ENCODE data around the gene KPNB1.

Gene KPNB1

DNA sequence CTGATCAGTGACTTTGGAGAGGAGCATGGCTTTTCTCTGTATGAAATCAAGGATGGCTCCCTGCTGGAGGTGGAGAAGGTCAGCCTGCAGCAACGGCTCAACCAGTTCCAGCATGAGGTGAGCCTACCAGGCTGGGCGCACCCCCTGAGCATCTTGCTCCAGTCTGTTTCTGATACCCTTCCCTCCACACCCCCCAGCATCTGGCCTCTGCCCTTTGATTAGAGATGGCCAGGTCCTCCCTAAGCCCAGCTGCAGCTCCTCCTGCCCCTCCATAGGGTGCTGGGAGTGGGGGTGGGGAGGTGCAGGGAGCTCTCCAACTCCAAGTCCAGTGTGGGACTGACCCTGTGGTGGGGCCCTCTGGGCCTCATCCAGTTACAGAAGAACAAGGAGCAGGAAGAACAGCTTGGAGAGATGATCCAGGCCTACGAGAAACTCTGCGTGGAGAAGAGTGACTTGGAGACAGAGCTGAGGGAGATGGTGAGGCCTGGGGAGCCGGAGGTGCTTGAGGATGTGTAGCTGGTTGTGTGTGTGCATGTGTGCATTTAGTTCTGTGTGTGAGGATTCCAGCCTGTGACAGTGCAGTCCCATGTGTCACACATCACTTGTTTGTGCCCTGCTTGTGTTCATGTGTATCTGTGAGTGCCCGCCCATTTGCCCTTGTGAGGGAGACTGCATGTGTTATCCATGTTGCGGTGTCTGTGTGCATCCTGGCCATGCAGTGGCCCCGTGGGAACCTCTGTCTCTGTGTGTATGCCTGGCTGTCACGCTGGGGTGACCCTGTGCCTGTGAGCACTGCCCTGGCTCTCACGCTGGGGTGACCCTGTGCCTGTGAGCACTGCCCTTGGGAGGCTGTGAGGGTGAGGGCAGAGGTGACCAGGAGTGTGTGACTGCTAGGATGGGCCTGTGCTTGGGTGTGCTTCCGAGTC is 47.3 kb downstream of the KPNB1 start:
- DNase-seq (ENCODE audit: low read depth in 2 of 2): no peak

DNA sequence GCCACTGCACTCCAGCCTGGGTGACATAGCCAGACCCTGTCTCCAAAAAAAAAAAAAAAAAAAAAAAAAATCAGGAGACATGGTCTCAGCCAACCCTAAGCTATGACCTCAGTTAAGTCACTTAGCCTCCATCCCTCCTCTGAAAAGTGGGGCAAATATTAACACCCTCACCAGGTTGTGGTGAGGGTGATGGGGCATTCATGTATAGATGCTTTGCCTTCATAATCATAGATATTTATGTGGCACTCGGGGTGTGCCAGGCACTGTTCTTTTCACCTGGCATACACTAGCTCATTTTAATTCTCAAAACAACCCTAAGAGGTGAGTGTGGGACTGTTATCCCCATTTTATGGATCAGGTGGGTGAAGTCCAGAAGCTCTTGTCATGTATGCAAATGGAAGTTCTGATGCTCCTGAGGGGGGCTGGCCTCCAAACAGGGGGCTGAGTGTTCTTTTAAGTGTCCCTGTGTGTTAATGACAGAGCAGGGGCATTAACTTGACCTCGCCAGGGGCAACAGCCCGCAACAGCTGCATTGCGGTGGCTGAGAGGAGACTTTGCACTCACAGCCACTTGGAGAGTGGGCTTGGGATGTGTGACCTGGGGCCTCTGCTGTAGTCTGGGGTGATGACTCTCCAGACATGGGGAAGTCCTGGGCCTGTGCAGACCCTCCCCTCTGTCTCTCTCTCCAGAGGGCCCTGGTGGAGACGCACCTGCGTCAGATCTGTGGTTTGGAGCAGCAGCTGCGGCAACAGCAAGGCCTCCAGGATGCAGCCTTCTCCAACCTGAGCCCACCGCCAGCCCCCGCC is 48.4 kb downstream of the KPNB1 start:
- no peak for DNase-seq (ENCODE audit: low read depth in 2 of 2)

DNA sequence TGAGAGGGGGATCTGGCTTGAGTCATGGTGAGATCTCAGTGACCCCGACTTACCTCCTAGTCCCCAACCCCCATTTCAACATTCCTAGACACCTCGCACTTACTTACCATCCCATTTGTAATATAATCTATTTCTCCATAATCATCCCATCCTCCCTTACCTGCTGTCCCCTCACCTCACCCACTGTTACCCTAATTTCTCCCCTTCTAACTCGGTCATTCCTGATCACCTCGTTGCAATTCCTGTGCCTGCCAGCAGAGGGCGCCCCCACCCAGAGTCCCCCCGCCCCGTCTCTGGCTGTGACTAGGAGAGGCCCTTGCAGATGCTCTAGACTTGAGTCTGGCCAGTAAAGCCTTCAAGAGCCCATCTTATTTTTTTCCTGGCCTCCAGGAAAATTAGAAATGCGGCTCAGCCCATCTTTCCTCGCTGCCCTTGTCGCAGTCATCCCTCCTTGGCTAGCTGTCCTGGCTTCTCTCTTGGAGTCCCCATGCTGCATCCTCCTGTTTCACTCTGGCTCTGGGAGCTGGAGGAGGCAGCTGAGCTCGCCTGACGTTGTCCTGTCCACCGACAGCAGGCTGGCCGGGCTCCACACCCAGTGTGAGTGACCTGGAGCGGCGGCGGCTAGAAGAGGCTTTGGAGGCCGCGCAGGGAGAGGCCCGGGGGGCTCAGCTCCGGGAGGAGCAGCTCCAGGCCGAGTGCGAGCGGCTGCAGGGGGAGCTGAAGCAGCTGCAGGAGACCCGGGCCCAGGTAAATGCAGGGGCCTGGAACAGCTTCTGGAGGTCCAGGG is 49.2 kb downstream of the KPNB1 start:
- peak; percentile 53 to 87 for DNase-seq (ENCODE audit: low read depth in 2 of 2)

DNA sequence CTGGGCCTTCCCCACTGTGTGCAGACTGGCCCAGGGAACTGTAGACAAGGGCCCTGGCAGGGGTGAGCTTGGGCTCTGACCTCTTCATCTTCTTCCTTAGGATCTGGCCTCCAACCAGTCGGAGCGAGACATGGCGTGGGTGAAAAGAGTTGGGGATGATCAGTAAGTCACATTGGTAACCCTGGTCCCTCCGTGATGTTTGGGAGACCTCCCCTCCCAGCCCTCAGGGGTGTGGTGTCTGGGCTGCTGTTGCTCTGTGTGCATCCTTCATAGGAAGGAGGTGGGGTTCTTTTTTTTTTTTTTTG is 49.8 kb downstream of the KPNB1 start:
- no peak for DNase-seq (ENCODE audit: low read depth in 2 of 2)

DNA sequence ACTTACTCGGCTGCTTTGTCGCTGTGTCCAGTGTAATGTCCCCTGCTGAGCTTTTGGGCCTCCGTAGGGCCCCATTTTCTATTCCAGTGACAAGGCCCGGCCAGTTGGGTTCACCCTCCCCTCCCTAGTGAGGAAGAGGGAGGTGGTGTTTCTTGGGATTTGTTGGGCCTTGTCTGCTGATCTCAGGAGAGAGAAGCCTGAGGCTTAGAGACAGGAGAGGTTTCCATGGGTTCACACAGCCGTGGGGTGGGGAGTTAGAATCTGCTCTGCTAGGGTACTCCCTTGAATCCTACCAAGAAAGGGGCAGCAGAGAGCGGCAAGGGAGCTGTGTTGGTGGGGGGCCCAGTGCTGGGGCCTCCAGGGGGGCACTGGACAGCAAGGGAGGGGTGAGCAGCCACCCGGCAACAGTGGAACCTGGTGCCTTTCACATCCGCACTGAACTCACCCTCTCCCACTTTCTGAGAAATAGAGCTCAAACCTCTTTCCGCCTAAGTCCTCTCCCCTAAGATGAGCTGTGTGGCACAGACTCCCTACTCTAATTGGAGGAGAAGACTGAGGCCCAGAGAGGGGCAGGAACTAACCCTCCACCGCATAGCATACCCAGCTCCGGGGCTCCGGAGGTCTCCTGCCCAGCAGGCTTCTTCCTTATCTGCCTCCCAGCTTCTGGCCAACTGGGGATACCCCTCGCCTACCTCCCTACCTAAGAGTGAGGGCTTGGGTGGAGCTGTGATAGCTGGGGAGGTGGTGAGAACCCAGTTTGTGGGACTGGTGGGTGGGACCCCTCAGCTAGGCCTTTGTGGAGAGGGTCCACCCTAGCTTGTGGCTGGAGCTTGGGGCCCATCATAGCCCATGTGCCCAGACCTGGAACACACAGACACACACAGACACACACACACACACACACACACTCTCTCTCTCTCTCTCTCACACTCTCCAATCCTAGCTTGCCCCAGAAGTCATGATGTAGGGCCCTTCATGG is 51.0 kb downstream of the KPNB1 start:
- no peak for DNase-seq (ENCODE audit: low read depth in 2 of 2)

DNA sequence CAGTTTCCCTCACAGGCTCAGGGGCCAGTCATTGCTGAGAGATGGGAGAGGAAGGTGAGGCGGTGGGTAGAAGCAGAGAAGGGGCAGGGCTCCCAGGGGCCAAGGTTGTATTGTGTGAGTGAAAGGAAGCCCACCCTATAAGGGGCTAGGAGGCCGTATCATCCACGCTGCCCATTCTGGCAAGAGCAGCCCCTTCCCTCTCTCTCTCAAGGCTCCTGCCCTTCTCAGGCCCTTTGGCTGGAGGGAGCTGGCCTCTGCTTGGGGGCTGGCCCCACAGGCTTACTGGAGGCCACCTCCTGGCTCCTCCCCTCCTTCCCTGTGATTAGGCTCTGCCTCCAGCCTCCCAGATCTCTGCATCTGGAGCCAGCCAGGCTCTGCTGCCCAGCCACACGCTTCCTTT is 51.9 kb downstream of the KPNB1 start:
- DNase-seq (ENCODE audit: low read depth in 2 of 2): no peak

DNA sequence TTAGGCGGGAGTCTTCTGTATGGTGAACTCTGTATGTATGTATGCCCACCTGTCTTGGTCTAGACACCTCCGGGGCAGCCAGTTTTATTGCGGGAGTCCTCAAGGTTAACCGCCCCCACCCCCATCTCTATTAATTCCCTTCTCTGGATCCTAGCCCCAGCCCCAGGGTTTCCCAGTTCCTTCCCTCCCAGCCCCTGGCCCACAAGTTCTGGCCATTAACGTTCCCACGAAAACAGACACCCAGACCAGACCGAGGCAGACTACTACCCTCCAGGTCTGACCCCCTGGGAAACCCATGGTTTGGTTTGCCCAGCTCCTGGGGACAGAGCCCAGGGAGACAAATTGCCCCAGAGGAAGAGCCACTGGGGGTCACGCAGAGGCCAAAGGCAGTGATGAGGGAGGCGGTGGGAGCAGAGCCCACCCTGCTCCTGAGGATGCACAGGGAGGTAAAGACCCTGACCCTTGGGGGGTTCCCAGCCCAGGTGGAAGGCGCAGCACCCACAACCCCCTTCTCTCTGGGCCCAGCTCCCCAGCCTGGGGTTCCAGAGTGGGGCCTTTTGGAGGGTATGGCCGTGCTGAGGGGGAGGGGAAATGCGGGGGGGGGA is 52.8 kb downstream of the KPNB1 start:
- no peak for DNase-seq (ENCODE audit: low read depth in 2 of 2)

DNA sequence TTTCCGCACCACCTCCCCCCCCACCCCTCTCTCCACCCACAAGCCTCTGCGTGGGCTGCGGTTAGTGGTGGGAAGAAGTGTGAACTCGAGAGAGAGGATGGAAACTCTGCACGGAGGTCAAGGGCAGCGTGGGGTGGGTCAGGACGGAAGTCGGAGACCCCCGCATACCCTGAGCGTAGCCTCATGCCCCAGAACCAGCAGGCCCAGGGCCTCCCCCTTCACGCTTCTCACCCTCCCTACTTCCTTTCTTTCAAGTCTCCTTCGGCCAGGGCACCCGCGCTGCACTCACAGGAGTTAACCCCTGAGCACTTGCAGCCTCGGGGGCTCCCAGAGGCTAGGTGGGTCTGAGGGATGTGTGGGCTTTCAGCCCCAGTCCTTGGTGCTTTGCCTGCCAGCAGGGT is 53.5 kb downstream of the KPNB1 start:
- DNase-seq (ENCODE audit: low read depth in 2 of 2): no peak

DNA sequence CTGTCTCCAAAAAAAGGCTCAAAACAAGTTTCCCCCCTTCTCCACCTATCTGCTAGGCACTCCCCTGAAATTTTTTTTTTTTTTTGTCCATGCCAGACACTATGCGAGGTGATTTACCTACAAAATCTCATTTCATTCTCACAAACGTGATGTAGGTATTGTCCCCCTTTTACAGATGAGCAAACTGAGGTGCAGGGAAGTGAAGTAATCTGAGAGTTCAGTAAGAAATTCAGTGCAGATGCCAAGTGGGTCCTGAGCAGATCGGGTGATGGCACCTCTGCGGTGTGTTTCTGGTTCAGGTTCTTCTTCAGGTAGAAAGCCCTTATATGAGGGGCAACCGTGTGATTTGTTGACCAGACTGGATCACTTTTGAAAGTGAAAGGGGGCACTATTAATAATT is 54.0 kb downstream of the KPNB1 start:
- DNase-seq (ENCODE audit: low read depth in 2 of 2): no peak

DNA sequence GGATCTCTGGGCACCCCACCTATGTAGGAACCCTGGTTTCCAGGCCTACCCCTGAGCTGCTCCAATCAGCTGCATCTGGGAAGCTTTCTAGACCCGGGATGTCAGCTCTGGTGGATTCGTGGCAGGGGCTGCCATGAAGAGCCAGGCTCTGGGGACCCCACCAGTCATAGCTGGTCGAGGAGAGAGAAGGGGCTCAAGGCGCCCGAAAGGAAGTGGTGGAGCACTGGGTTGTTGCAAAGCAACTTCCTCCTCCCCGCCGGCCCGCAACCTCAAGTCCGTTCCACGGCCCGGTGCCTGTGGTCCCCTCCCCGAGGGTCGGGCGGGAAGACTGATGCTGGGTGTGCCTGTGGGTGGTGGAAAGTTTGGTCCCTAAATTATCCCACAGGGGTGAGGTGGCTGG is 54.4 kb downstream of the KPNB1 start:
- DNase-seq (ENCODE audit: low read depth in 2 of 2): no peak

DNA sequence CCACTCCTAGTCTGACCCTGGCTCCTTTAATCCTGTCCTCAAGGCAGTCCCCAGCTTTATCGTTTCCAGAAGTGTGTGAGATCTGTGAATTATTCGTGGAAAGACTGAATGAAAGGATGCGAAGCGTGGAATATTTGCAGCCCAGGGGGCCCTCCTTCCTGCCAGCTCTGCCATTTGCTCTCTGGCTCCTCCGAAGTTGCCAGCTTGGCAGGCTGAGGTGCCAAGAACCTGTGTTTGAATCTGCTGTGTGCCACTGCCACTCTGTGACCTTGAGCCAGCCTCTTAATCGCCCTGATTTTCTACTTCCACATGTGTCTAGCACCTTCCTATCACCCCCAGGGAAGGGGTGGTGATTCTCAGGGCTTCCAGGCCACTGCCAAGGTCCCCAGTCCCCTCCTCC is 55.0 kb downstream of the KPNB1 start:
- no peak for DNase-seq (ENCODE audit: low read depth in 2 of 2)

DNA sequence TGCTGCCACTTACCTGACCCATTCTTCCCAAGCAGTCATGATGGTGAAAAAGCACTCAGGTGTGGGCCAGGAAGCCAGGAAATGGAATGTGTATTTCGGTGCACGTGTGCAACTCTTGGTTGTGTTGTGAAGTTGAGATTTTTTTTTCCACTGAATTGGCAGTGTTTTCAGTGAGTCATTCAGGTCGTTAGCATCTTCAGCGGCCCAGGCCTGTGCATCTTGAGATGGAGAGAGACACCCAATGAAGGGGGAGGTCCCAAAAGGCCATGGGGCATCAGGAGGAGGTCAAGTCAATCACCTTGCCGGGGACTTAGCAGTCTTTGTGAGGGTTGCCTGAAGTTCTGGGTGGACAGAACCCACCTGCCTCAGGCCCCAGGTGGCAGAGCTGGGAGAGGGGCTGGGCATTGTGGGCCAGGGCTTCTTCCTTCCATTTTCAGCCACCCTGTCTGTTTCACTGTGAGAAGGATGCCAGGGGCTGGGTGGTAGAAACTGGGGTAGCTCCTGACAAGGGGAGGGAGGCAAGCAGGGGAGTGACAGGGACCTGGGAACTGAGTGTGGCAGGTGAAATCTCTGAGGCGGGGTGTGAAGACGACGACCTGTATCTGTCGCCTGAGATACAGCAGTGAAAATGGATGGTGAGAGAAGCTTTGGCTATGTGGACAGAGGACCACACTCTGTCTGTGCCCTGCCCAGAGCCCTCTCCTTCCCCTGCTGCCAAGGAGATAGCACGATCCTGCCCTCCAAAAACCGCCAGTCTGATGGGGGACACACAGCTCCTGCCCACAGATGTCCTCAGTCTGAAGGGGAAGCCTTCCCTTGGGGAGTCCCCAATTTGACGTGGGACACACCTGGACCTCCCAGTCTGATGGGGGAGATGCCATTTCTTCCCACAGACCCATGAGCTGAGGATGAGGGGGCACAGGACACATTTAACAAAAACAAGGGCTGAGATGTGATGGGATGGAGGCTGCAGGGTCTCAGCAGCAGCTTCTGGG is 56.1 kb downstream of the KPNB1 start:
- no peak for DNase-seq (ENCODE audit: low read depth in 2 of 2)

DNA sequence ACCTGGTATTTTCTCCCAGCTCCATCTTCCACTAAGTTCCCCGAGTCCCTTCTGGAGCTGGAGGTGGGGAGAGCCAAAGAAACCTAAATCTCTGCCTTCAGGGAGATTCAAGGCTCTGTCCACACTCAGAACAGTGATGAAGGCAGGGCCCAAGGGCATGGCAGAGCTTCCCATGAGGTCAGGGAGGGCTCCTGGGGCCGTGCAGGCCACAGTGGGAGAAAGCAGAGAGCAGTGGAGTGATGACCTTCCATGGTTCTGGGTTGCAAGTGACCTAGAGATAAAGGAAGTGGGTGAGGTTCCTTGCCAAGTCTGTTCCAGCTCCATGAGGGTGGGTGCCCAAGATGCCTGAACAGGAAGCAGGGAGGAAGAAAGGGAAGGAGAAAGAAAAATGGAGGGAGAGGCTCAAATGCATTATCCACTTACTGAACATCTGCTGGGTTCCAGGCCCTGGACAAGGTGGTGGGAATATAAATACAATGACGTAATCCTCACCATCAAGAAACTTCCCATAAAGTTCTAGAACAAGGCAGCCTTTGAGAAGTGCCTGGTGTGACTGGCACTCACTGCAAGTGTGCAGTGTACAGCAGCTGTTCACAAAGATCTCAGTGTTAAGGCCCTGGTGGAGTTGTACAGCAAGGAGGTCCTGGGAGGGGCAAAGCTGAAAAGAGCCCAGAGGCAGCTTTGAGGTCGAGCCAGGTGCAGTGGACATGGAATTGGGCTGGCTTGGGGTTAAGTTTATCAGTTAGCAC is 57.5 kb downstream of the KPNB1 start:
- no peak for DNase-seq (ENCODE audit: low read depth in 2 of 2)

DNA sequence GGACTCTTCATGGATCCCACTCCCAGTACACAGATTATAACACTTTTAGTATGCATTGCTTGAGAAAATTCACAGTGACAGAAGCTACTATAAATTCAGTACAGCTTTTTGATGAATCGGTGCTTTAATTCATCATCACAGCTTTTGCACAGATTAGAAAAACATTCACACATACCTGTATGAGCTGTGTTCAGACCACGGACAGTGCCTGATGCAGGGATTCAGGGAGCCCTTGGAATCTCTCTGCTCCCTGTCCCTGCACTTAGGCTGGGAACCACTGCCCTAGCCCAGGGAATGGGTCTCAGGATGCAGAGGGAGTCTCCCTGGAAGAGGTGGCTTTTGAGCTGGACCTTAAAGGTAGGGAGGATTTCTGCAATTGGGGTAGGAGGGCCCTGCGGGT is 58.2 kb downstream of the KPNB1 start:
- no peak for DNase-seq (ENCODE audit: low read depth in 2 of 2)

DNA sequence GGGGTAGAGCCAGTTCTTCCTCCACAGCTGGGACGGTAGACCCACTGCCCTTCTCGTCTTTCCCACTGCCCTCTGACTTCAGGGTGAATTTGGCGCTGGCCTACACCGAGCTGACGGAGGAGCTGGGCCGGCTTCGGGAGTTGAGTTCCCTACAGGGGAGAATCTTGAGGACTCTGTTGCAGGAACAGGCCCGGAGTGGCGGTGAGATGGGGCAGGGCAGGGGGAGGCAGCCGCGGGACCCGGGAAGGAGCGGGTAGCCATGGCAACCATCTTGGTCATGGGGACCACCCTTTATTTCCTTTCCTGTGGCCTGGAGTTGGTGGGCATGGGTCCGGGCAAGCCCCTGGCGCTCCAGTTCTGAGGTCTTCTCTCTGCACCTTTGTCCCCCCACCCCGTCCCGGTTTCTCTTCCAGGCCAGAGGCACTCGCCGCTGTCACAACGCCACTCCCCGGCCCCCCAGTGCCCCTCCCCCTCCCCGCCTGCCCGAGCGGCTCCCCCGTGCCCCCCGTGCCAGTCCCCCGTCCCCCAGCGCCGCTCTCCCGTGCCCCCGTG is 58.7 kb downstream of the KPNB1 start:
- DNase-seq (ENCODE audit: low read depth in 2 of 2): no peak

DNA sequence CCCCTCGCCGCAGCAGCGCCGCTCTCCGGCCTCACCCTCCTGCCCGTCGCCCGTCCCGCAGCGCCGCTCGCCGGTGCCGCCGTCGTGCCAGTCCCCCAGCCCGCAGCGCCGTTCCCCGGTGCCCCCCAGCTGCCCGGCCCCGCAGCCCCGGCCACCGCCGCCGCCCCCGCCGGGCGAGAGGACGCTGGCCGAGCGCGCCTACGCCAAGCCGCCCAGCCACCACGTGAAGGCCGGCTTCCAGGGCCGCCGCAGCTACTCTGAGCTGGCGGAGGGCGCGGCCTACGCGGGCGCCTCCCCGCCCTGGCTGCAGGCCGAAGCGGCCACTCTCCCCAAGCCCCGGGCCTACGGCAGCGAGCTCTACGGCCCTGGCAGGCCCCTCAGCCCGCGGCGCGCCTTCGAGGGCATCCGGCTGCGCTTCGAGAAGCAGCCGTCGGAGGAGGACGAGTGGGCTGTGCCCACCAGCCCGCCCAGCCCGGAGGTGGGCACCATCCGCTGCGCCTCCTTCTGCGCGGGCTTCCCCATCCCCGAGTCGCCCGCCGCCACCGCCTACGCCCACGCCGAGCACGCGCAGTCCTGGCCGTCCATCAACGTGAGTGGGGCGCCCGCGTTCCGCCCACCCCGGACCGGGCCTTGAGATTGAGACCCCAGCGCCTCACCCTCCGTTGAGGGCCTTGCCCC is 59.3 kb downstream of the KPNB1 start:
- no peak for DNase-seq (ENCODE audit: low read depth in 2 of 2)

DNA sequence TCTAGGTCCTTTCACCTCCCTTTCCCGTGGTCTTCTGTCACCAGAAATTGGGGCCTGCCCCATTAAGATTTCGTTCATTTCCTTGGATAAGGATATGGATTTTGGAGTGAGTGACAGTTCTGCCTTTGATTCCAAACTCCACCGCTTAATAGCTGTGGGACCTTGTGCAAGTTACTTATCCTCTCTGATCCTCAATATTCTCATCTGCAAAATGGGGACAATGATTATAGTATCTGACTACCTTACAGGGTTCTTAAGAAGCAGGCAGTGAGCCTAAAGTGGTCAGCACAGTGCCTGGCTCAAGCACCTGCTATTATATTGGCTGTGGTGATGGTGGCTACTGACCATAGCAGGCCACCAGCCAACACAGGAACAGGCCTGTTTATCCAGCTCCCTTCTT is 59.9 kb downstream of the KPNB1 start:
- no peak for DNase-seq (ENCODE audit: low read depth in 2 of 2)
